OCI-LY3 (cell line): Measurements from ENCODE around the gene GRIK4.

ENCODE experiments used
- EZH2phosphoT487 ChIP-seq: fragments of 200-600 bp; shearing (Covaris generic); IDR thresholded peaks from 2 replicates; pipeline ENCODE4 v1.6.1; 2018; ENCODE audit warnings: antibody characterized with exemption, mixed run types, low read depth
- TF ChIP-seq, protein P1 (sequence below): fragments of 200-600, 300-600 bp; sonication (generic); IDR thresholded peaks from 2 replicates; pipeline ENCODE4 v1.5.1; 2014; ENCODE audit warnings: antibody characterized with exemption, low read length, low read depth

GRCh38 chr11:120898568-120898967 lies 387.0 kb downstream of the GRIK4 start:
- TF ChIP-seq, protein P1, sequence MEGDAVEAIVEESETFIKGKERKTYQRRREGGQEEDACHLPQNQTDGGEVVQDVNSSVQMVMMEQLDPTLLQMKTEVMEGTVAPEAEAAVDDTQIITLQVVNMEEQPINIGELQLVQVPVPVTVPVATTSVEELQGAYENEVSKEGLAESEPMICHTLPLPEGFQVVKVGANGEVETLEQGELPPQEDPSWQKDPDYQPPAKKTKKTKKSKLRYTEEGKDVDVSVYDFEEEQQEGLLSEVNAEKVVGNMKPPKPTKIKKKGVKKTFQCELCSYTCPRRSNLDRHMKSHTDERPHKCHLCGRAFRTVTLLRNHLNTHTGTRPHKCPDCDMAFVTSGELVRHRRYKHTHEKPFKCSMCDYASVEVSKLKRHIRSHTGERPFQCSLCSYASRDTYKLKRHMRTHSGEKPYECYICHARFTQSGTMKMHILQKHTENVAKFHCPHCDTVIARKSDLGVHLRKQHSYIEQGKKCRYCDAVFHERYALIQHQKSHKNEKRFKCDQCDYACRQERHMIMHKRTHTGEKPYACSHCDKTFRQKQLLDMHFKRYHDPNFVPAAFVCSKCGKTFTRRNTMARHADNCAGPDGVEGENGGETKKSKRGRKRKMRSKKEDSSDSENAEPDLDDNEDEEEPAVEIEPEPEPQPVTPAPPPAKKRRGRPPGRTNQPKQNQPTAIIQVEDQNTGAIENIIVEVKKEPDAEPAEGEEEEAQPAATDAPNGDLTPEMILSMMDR = no peak
- TF ChIP-seq EZH2phosphoT487 = no peak
